H9 (cell line): ENCODE results near the gene C1orf159. TPM values are rescaled to one million over a fixed set of nuclear protein-coding genes. Genes with fewer than 3 reads are reported as not detected.

Source experiments
- DNase-seq: peaks from one replicate; pipeline ENCODE4 v3.0.0-alpha.2; 2017
- H2AFZ ChIP-seq: one replicate; pipeline ENCODE4 v1.6.1; 2013; ENCODE audit warnings: mild to moderate bottlenecking, low read length, control low read depth, moderate library complexity
- H2AK5ac ChIP-seq: 2 replicates; pipeline ENCODE4 v1.6.1; 2013; ENCODE audit warnings: low read length, control low read depth, mixed read lengths; ENCODE audit not compliant: insufficient read length
- H2BK120ac ChIP-seq: one replicate; pipeline ENCODE4 v1.6.1; 2013; ENCODE audit warnings: low read depth, mild to moderate bottlenecking, low read length, control low read depth, inconsistent platforms; ENCODE audit not compliant: poor library complexity, severe bottlenecking
- H2BK12ac ChIP-seq: 2 replicates; pipeline ENCODE4 v1.6.1; 2013; ENCODE audit warnings: low read length, control low read depth, mixed read lengths, low read depth; ENCODE audit not compliant: insufficient read length
- H2BK15ac ChIP-seq: 2 replicates; pipeline ENCODE4 v1.6.1; 2013; ENCODE audit warnings: low read depth, low read length, control low read depth
- H2BK20ac ChIP-seq: one replicate; pipeline ENCODE4 v1.6.1; 2013; ENCODE audit warnings: low read depth, mild to moderate bottlenecking, low read length, control low read depth, inconsistent platforms; ENCODE audit not compliant: poor library complexity, severe bottlenecking
- H2BK5ac ChIP-seq: 2 replicates; pipeline ENCODE4 v1.6.1; 2013; ENCODE audit warnings: low read length, control low read depth, mixed read lengths; ENCODE audit not compliant: insufficient read length
- H3K14ac ChIP-seq: 2 replicates; pipeline ENCODE4 v1.6.1; 2013; ENCODE audit warnings: low read length, control low read depth; ENCODE audit not compliant: insufficient read depth
- H3K18ac ChIP-seq: 2 replicates; pipeline ENCODE4 v1.6.1; 2013; ENCODE audit warnings: low read depth, mild to moderate bottlenecking, mixed read lengths, low read length, control low read depth; ENCODE audit not compliant: insufficient read length
- H3K23ac ChIP-seq: 2 replicates; pipeline ENCODE4 v1.6.1; 2013; ENCODE audit warnings: low read length, control low read depth, mixed read lengths, low read depth; ENCODE audit not compliant: insufficient read length
- H3K23me2 ChIP-seq: 2 replicates; pipeline ENCODE4 v1.6.1; 2013; ENCODE audit warnings: low read depth, mild to moderate bottlenecking, mixed read lengths, low read length, control low read depth; ENCODE audit not compliant: insufficient read length, poor library complexity, severe bottlenecking
- H3K27ac ChIP-seq: 2 replicates; pipeline ENCODE4 v1.5.1; 2013; ENCODE audit warnings: low read length, control low read depth, mixed read lengths, low read depth; ENCODE audit not compliant: insufficient read length
- H3K27me3 ChIP-seq: 2 replicates; pipeline ENCODE4 v1.6.1; 2013; ENCODE audit warnings: low read length, control low read depth, inconsistent platforms; ENCODE audit not compliant: insufficient read depth
- H3K4ac ChIP-seq: 2 replicates; pipeline ENCODE4 v1.6.1; 2013; ENCODE audit warnings: low read depth, mild to moderate bottlenecking, control low read depth, inconsistent platforms, low read length, moderate library complexity
- H3K4me1 ChIP-seq: 2 replicates; pipeline ENCODE4 v1.6.1; 2013; ENCODE audit warnings: low read length, control low read depth, inconsistent platforms; ENCODE audit not compliant: insufficient read depth
- H3K4me2 ChIP-seq: 2 replicates; pipeline ENCODE4 v1.6.1; 2013; ENCODE audit warnings: low read length, control low read depth, mixed read lengths; ENCODE audit not compliant: insufficient read length, insufficient read depth
- H3K56ac ChIP-seq: 2 replicates; pipeline ENCODE4 v1.6.1; 2013; ENCODE audit warnings: low read depth, mild to moderate bottlenecking, mixed read lengths, low read length, control low read depth; ENCODE audit not compliant: insufficient read length
- H3K79me1 ChIP-seq: 2 replicates; pipeline ENCODE4 v1.6.1; 2013; ENCODE audit warnings: low read depth, mild to moderate bottlenecking, moderate library complexity, low read length, control low read depth, inconsistent platforms; ENCODE audit not compliant: insufficient read depth, poor library complexity, severe bottlenecking
- H3K79me2 ChIP-seq: 2 replicates; pipeline ENCODE4 v1.6.1; 2013; ENCODE audit warnings: low read length, control low read depth, inconsistent platforms; ENCODE audit not compliant: insufficient read depth
- H3K9ac ChIP-seq: 2 replicates; pipeline ENCODE4 v1.6.1; 2013; ENCODE audit warnings: low read length, control low read depth, mixed read lengths; ENCODE audit not compliant: insufficient read length; ENCODE audit errors: extremely low read depth
- H3K9me3 ChIP-seq: one replicate; pipeline ENCODE4 v1.6.1; 2013; ENCODE audit warnings: low read depth, low read length, inconsistent platforms; ENCODE audit not compliant: control insufficient read depth
- H3T11ph ChIP-seq: one replicate; pipeline ENCODE4 v1.6.1; 2013; ENCODE audit warnings: mild to moderate bottlenecking, low read length, control low read depth, inconsistent platforms
- H4K20me1 ChIP-seq: one replicate; pipeline ENCODE4 v1.6.1; 2013; ENCODE audit not compliant: control insufficient read depth, insufficient read length, insufficient read depth
- H4K5ac ChIP-seq: 2 replicates; pipeline ENCODE4 v1.6.1; 2013; ENCODE audit warnings: low read depth, mild to moderate bottlenecking, mixed read lengths, low read length, control low read depth; ENCODE audit not compliant: insufficient read length
- H4K8ac ChIP-seq: replicated peaks from 2 replicates; pipeline ENCODE4 v1.6.1; 2013; ENCODE audit warnings: low read length, control low read depth, mixed read lengths, low read depth; ENCODE audit not compliant: insufficient read length
- H4K91ac ChIP-seq: 2 replicates; pipeline ENCODE4 v1.6.1; 2013; ENCODE audit warnings: low read depth, mild to moderate bottlenecking, moderate library complexity, mixed read lengths, low read length, control low read depth; ENCODE audit not compliant: insufficient read length
- H3K27ac Mint-ChIP-seq, 3 experiments: 2 replicates in 2 of 3; 3 replicates in 1 of 3; pipeline ENCODE4 v1.8.0; 2020 to 2021; ENCODE audit warnings: mixed read lengths in 3 of 3, mild to moderate bottlenecking in 1 of 3, moderate library complexity in 1 of 3
- H3K27me3 Mint-ChIP-seq: 2 replicates; pipeline ENCODE4 v1.8.0; 2021; ENCODE audit warnings: low read depth, mild to moderate bottlenecking, moderate library complexity, mixed read lengths
- H3K36me3 Mint-ChIP-seq, 3 experiments: 2 replicates in 2 of 3; 3 replicates in 1 of 3; pipeline ENCODE4 v1.8.0; 2020 to 2021; ENCODE audit warnings: low read depth in 3 of 3, mixed read lengths in 3 of 3; ENCODE audit not compliant: insufficient read depth in 1 of 3
- H3K4me1 Mint-ChIP-seq, 2 experiments: 2 replicates each; pipeline ENCODE4 v1.8.0; 2020; ENCODE audit warnings: mixed read lengths in 2 of 2
- H3K4me3 Mint-ChIP-seq, 2 experiments: 2 replicates in 1 of 2; 3 replicates in 1 of 2; pipeline ENCODE4 v1.8.0; 2020 to 2021; ENCODE audit warnings: mild to moderate bottlenecking in 2 of 2, mixed read lengths in 2 of 2, moderate library complexity in 1 of 2
- H3K9me3 Mint-ChIP-seq, 2 experiments: 2 replicates in 1 of 2; 3 replicates in 1 of 2; pipeline ENCODE4 v1.8.0; 2020; ENCODE audit warnings: mild to moderate bottlenecking in 2 of 2, mixed read lengths in 2 of 2, moderate library complexity in 1 of 2
- WGBS: extraction: QIAGEN DNeasy Blood & Tissue Kit; methylation state at CpG from one replicate; pipeline ENCODE4 v1.1.7; 2013; ENCODE audit warnings: missing lambda C conversion rate, low lambda C conversion rate, mixed read lengths; ENCODE audit not compliant: insufficient read length; ENCODE audit errors: extremely low coverage; 5-methylcytosine and 5-hydroxymethylcytosine counted together
- total RNA-seq: library from RNA; stranded (reverse); gene quantifications from 2 replicates; pipeline ENCODE4 v1.2.1, GENCODE V29; 2021
- TF ChIP-seq, protein P1 (sequence below): fragments of 200-600 bp; sonication (generic); conservative IDR thresholded peaks from 3 replicates; pipeline ENCODE4 v1.8.0; 2021; ENCODE audit warnings: antibody characterized with exemption, mild to moderate bottlenecking

Gene C1orf159
- total RNA-seq, 1 experiment from 2014 or later, result 12.3 TPM

DNA sequence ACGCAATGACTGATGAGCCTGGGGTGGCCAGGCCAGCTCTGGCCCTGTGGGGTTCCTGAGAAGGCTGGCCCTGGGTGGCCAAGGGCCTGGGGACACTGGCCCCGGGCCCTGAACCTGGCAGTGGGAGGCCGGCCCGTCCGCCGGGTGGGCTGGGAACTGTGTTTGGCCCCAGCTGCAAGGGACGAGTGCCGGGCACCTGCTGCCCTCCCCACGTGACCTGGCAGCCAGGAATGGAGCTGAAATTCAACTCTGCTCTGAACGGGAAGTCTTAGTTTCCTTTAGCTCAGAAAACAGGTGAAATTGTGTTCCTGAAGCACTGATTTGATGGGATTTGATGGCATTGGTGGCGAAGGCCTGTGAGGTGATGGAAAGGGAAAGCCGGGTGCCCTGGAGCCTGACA is 49.6 kb upstream of the C1orf159 start:
- no peaks in the 10 kb centered on the region for H3K9me3 Mint-ChIP-seq
- Histone ChIP-seq H4K20me1 (no peaks in the 10 kb centered on the region), H3K56ac (no peak overlapping the region), H2AK5ac (no peak overlapping the region), H3K4me1 (no peaks in the 10 kb centered on the region; the same call in 1 of the 2 replicates), H2BK5ac (no peak overlapping the region), H3K9me3 (no peaks in the 10 kb centered on the region), H3K79me2 (no peaks in the 10 kb centered on the region), H3K27ac (no peak overlapping the region), H3K18ac (no peak overlapping the region), H3K79me1 (no peaks in the 10 kb centered on the region), H4K5ac (no peak overlapping the region), H2BK20ac (no peak overlapping the region), H3K14ac (peak overlapping the region; percentile 60; the same call in 1 of the 2 replicates), H3K9ac (no peak overlapping the region), H2BK120ac (no peak overlapping the region), H3K23ac (no peak overlapping the region), H2AFZ (no peak overlapping the region), H3K27me3 (no peaks in the 10 kb centered on the region), H2BK15ac (no peak overlapping the region), H4K91ac (no peak overlapping the region), H4K8ac (no peak overlapping the region), H2BK12ac (no peak overlapping the region), H3K4me2 (no peak overlapping the region), H3T11ph (no peak overlapping the region), H3K4ac (no peak overlapping the region), H3K23me2 (peaks cover 3% of the 10 kb centered on the region)
- TF ChIP-seq, protein P1, sequence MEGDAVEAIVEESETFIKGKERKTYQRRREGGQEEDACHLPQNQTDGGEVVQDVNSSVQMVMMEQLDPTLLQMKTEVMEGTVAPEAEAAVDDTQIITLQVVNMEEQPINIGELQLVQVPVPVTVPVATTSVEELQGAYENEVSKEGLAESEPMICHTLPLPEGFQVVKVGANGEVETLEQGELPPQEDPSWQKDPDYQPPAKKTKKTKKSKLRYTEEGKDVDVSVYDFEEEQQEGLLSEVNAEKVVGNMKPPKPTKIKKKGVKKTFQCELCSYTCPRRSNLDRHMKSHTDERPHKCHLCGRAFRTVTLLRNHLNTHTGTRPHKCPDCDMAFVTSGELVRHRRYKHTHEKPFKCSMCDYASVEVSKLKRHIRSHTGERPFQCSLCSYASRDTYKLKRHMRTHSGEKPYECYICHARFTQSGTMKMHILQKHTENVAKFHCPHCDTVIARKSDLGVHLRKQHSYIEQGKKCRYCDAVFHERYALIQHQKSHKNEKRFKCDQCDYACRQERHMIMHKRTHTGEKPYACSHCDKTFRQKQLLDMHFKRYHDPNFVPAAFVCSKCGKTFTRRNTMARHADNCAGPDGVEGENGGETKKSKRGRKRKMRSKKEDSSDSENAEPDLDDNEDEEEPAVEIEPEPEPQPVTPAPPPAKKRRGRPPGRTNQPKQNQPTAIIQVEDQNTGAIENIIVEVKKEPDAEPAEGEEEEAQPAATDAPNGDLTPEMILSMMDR, result no peak
- peaks cover 18 to 33% of the 10 kb centered on the region in 2 experiments for H3K4me1 Mint-ChIP-seq
- H3K36me3 Mint-ChIP-seq, result peaks cover 0 to 9% (median 0%) of the 10 kb centered on the region in 3 experiments; a peak in 3 of 7 replicates
- no peak overlapping the region for H3K27ac Mint-ChIP-seq
- peak overlapping the region in 1 of 2 experiments; percentile 48; a peak in 2 of 5 replicates for H3K4me3 Mint-ChIP-seq
- no peak for DNase-seq
- H3K27me3 Mint-ChIP-seq, result peaks cover 3% of the 10 kb centered on the region
- no CpG with 5 or more reads among the region's 12 CpGs for WGBS
